Keratinocyte (primary cell): ENCODE data around the gene FAF2. TPM values are rescaled to one million over a fixed set of nuclear protein-coding genes. Genes with fewer than 3 reads are reported as not detected.

Experiments used
- DNase-seq: peaks from one replicate; pipeline ENCODE4 v3.0.0-alpha.2; 2011; ENCODE audit warnings: low read depth, missing footprints, low spot score
- FAIRE-seq: peaks from 2 replicates; lab custom pipeline; 2011; peaks lifted over from hg19 to GRCh38; lab: Jason Lieb, UNC
- H2AFZ ChIP-seq: 2 replicates; pipeline ENCODE4 v1.6.0; 2012; ENCODE audit warnings: low read length, control low read depth, inconsistent platforms; ENCODE audit not compliant: control insufficient read depth
- H3K27ac ChIP-seq: 2 replicates; pipeline ENCODE4 v1.5.1; 2011; ENCODE audit warnings: low read length; ENCODE audit not compliant: control insufficient read depth, insufficient read depth
- H3K27me3 ChIP-seq: 3 replicates; pipeline ENCODE4 v1.6.0; 2011; ENCODE audit warnings: low read length; ENCODE audit not compliant: control insufficient read depth, insufficient read depth; ENCODE audit errors: extremely low read depth
- H3K36me3 ChIP-seq, 2 experiments: 2 replicates in 1 of 2; 3 replicates in 1 of 2; pipeline ENCODE4 v1.5.1; 2011; ENCODE audit warnings: low read length in 2 of 2, mild to moderate bottlenecking in 1 of 2; ENCODE audit not compliant: control insufficient read depth in 2 of 2, insufficient read depth in 2 of 2; ENCODE audit errors: extremely low read depth in 1 of 2
- H3K4me1 ChIP-seq: 3 replicates; pipeline ENCODE4 v1.5.1; 2011; ENCODE audit warnings: low read length; ENCODE audit not compliant: control insufficient read depth, insufficient read depth; ENCODE audit errors: extremely low read depth
- H3K4me2 ChIP-seq: 3 replicates; pipeline ENCODE4 v1.6.0; 2011; ENCODE audit warnings: low read depth, low read length; ENCODE audit not compliant: control insufficient read depth, insufficient read depth; ENCODE audit errors: extremely low read depth
- H3K4me3 ChIP-seq, 3 experiments: fragments of 200-600 bp in 1 of 3; sonication (generic) in 1 of 3; 2 replicates in 2 of 3; 3 replicates in 1 of 3; pipeline ENCODE4 v1.5.1; 2011 to 2016; ENCODE audit warnings: low read length in 3 of 3, mild to moderate bottlenecking in 3 of 3, control low read depth in 2 of 3, inconsistent platforms in 1 of 3, low read depth in 1 of 3, mixed read lengths in 1 of 3, mixed run types in 1 of 3, moderate library complexity in 1 of 3; ENCODE audit not compliant: control insufficient read depth in 2 of 3, insufficient read depth in 2 of 3; ENCODE audit errors: extremely low read depth in 1 of 3
- H3K79me2 ChIP-seq: 2 replicates; pipeline ENCODE4 v1.6.0; 2012; ENCODE audit warnings: low read length; ENCODE audit not compliant: control insufficient read depth, insufficient read depth
- H3K9ac ChIP-seq: 3 replicates; pipeline ENCODE4 v1.6.0; 2011; ENCODE audit warnings: low read length; ENCODE audit not compliant: control insufficient read depth, insufficient read depth; ENCODE audit errors: extremely low read depth
- H3K9me1 ChIP-seq: 3 replicates; pipeline ENCODE4 v1.6.0; 2011; ENCODE audit warnings: low read length; ENCODE audit not compliant: control insufficient read depth, insufficient read depth; ENCODE audit errors: extremely low read depth
- H3K9me3 ChIP-seq: 2 replicates; pipeline ENCODE4 v1.5.1; 2012; ENCODE audit warnings: low read depth, low read length; ENCODE audit not compliant: control insufficient read depth
- H4K20me1 ChIP-seq: 3 replicates; pipeline ENCODE4 v1.6.0; 2011; ENCODE audit warnings: low read length; ENCODE audit not compliant: control insufficient read depth, insufficient read depth; ENCODE audit errors: extremely low read depth
- CTCF ChIP-seq, 3 experiments: IDR thresholded peaks in 1 of 3; conservative IDR thresholded peaks in 1 of 3; optimal IDR thresholded peaks in 1 of 3; 2 replicates in 2 of 3; 3 replicates in 1 of 3; pipeline versions ENCODE3 to v1.5.1; 2011; ENCODE audit warnings: low read length in 3 of 3, mild to moderate bottlenecking in 3 of 3, moderate library complexity in 2 of 3, control low read depth in 1 of 3, inconsistent platforms in 1 of 3; ENCODE audit not compliant: insufficient read depth in 2 of 3; ENCODE audit errors: extremely low read depth in 1 of 3
- EZH2 ChIP-seq: IDR thresholded peaks from one replicate; pipeline ENCODE4 v1.6.1; 2012; ENCODE audit warnings: inconsistent platforms, mild to moderate bottlenecking, low read length, moderate library complexity
- dilution Hi-C: fragments of 300-500 bp; cut with MboI; formaldehyde crosslinking; loops from one replicate; pipeline ENCODE4 v1.7.0; 2020; ENCODE audit warnings: low sequenced_read_pairs; ENCODE audit not compliant: extremely low pct_ligation_motif_present
- polyA plus RNA-seq, 5 experiments: library from polyadenylated mRNA; depleted of rRNA in 3 of 5; stranded (reverse) in 3 of 5; stranded (forward) in 1 of 5; unstranded in 1 of 5; fragments of >200 nt; gene quantifications; 1 replicate in 1 of 5; 2 replicates in 3 of 5; 3 replicates in 1 of 5; pipeline versions ENCODE4 v1.2.1 to v1.2.3, GENCODE V29; 2011 to 2012; ENCODE audit warnings: missing spikeins in 2 of 5, low read depth in 1 of 5, low replicate concordance in 1 of 5

FAF2 gene
- polyA plus RNA-seq, 1 donor (not counting 4 experiments of a cell fraction or from before 2014, with no cell fraction given), result 52.9 TPM

DNA sequence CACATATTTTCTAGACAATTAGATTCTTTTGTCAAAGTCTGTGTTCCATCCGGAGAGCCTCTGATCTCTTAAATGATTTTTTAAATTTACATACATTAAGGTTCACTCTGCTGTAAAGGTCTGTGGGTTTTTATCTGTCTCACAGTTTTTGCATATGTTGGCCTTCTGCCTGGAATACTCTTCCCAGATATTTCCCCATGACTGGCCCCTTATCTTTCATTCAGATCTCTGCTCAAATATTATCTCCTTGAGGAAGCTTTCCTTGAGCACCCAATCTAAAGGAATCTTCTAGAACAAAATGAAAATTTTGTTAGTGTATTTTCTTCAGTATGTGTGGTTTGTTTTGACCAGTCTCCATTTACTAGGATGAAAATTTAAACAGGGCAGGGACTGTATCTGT, 26.3 kb downstream of the FAF2 start:
- TF ChIP-seq CTCF (optimal IDR thresholded peaks at IDR 0.05 in 1 of 3, IDR thresholded peaks at IDR 0.05 in 1 of 3, conservative IDR thresholded peaks at IDR 0.05 in 1 of 3; ENCODE audit: extremely low read depth in 1 of 3, insufficient read depth in 2 of 3, low read length in 3 of 3) (no peak), EZH2 (no peak)

DNA sequence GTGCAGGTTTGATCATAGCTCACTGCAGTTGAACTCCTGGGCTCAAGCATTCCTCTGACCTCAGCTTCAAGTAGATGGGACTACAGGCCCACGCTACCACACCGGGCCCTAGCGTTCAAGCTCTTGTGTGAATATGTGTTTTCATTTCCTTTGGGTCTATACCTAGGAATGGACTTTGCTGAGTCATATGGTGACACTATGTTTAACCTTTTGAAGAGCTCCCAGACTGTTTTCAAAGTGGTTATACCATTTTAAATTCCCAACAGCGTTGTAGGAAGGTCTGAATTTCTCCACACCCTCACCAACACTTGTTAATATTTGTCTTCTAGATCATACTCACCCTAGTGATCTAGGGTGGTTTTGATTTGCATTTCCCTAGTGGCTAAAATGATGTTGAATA, 33.5 kb downstream of the FAF2 start:
- Histone ChIP-seq H3K79me2 (peaks cover 44% of the 10 kb centered on the region), H4K20me1 (peaks cover 6% of the 10 kb centered on the region)
- no peak for FAIRE-seq

More for the DNA sequence above, 26.3 kb downstream of the FAF2 start:
- H3K4me1 ChIP-seq, result no peaks in the 10 kb centered on the region
- no peaks in the 10 kb centered on the region for H3K9me3 ChIP-seq
- no peaks in the 10 kb centered on the region for H3K9me1 ChIP-seq
- no peak overlapping the region for H3K9ac ChIP-seq
- DNase-seq (no peak), FAIRE-seq (no peak)
- dilution Hi-C loops, result no loop called here
- no peak overlapping the region for H3K4me3 ChIP-seq
- H3K79me2 ChIP-seq, result peaks cover 48% of the 10 kb centered on the region
- H2AFZ ChIP-seq, result no peak overlapping the region
- H3K36me3 ChIP-seq, result peaks cover 6 to 7% of the 10 kb centered on the region in 2 experiments
- H3K4me2 ChIP-seq, result no peak overlapping the region
- H3K27ac ChIP-seq, result no peak overlapping the region
- H3K27me3 ChIP-seq, result no peaks in the 10 kb centered on the region
- H4K20me1 ChIP-seq, result peaks cover 5% of the 10 kb centered on the region

More for the DNA sequence above, 33.5 kb downstream of the FAF2 start:
- Histone ChIP-seq H3K9me3 (no peaks in the 10 kb centered on the region), H3K9ac (no peak overlapping the region), H3K4me2 (no peak overlapping the region), H3K4me1 (no peaks in the 10 kb centered on the region), H3K9me1 (no peaks in the 10 kb centered on the region), H3K27ac (no peak overlapping the region), H3K4me3 (no peak overlapping the region), H3K36me3 (peaks cover 16% of the 10 kb centered on the region in 2 experiments), H2AFZ (no peak overlapping the region), H3K27me3 (no peaks in the 10 kb centered on the region)
- dilution Hi-C loops, result no loop called here
- no peak for DNase-seq
- no peak for TF ChIP-seq EZH2
- TF ChIP-seq CTCF (optimal IDR thresholded peaks at IDR 0.05 in 1 of 3, IDR thresholded peaks at IDR 0.05 in 1 of 3, conservative IDR thresholded peaks at IDR 0.05 in 1 of 3; ENCODE audit: extremely low read depth in 1 of 3, insufficient read depth in 2 of 3, low read length in 3 of 3), result no peak
